ENCODE measurements around the gene PTPRR. TPM values are rescaled to one million over a fixed set of nuclear protein-coding genes. Genes with fewer than 3 reads are reported as not detected.

Gene PTPRR
- total RNA-seq, 4 donors from 2014 or later, result 0.57 to 2.1 (median 0.84) TPM

- WGBS, result 39% methylated on average over 2 of the region's 2 CpGs
- TF ChIP-seq POLR2AphosphoS5 (IDR thresholded peaks at IDR 0.05) (no peak), CTCF (IDR thresholded peaks at IDR 0.05) (no peak), POLR2A (IDR thresholded peaks at IDR 0.05; ENCODE audit: low read depth) (no peak), EP300 (IDR thresholded peaks at IDR 0.05) (no peak)
- Histone ChIP-seq H3K36me3 (no peaks in the 10 kb centered on the region), H3K4me1 (no peaks in the 10 kb centered on the region), H3K4me3 (no peak overlapping the region), H3K27ac (replicated peaks in 1 of 4) (no peak overlapping the region), H3K9me3 (peaks cover 0 to 9% (median 0%) of the 10 kb centered on the region in 4 donors), H3K27me3 (no peaks in the 10 kb centered on the region)
- intact Hi-C loops (cut with DNase I), result no loop called here
- no peak for DNase-seq (ENCODE audit: extremely low spot score)
Observed at GRCh38 chr12:70962226-70962794, 41.8 kb upstream of the PTPRR start.

GRCh38 chr12:70960484-70960883, 39.9 kb upstream of the PTPRR start:
- no peaks in the 10 kb centered on the region for H3K4me1 ChIP-seq
- H3K36me3 ChIP-seq, result no peaks in the 10 kb centered on the region
- H3K4me3 ChIP-seq, result no peak overlapping the region
- DNase-seq (ENCODE audit: extremely low spot score), result no peak
- intact Hi-C loops (cut with DNase I), result no loop called here
- TF ChIP-seq POLR2A (IDR thresholded peaks at IDR 0.05; ENCODE audit: low read depth) (no peak), POLR2AphosphoS5 (IDR thresholded peaks at IDR 0.05) (no peak), CTCF (IDR thresholded peaks at IDR 0.05) (no peak), EP300 (IDR thresholded peaks at IDR 0.05) (no peak)
- 72% methylated on average over 1 of the region's 1 CpG for WGBS
- peaks cover 0 to 9% (median 0%) of the 10 kb centered on the region in 4 donors for H3K9me3 ChIP-seq
- H3K27me3 ChIP-seq, result no peaks in the 10 kb centered on the region
- H3K27ac ChIP-seq (replicated peaks in 1 of 4), result no peak overlapping the region

GRCh38 chr12:70955415-70955814, 34.9 kb upstream of the PTPRR start:
- H3K4me3 ChIP-seq, result no peak overlapping the region
- H3K4me1 ChIP-seq, result no peaks in the 10 kb centered on the region
- no peaks in the 10 kb centered on the region for H3K36me3 ChIP-seq
- H3K27me3 ChIP-seq, result no peaks in the 10 kb centered on the region
- DNase-seq (ENCODE audit: extremely low spot score), result no peak
- 94% methylated on average over 1 of the region's 1 CpG for whole genome bisulfite sequencing
- intact Hi-C loops (cut with DNase I), result no loop called here
- no peak for TF ChIP-seq POLR2AphosphoS5 (IDR thresholded peaks at IDR 0.05)
- no peak for TF ChIP-seq EP300 (IDR thresholded peaks at IDR 0.05)
- no peak for TF ChIP-seq CTCF (IDR thresholded peaks at IDR 0.05)
- TF ChIP-seq POLR2A (IDR thresholded peaks at IDR 0.05; ENCODE audit: low read depth), result no peak
- peaks cover 0 to 9% (median 0%) of the 10 kb centered on the region in 4 donors for H3K9me3 ChIP-seq
- H3K27ac ChIP-seq (replicated peaks in 1 of 4), result no peak overlapping the region

- no peaks in the 10 kb centered on the region for H3K27me3 ChIP-seq
- H3K9me3 ChIP-seq, result no peaks in the 10 kb centered on the region
- no peak overlapping the region for H3K27ac ChIP-seq (replicated peaks in 1 of 4)
- H3K36me3 ChIP-seq, result no peaks in the 10 kb centered on the region
- H3K4me1 ChIP-seq, result no peaks in the 10 kb centered on the region
- intact Hi-C loops (cut with DNase I), result no loop called here
- no peak for DNase-seq (ENCODE audit: extremely low spot score)
- 76% methylated on average over 2 of the region's 2 CpGs for WGBS
- TF ChIP-seq POLR2A (IDR thresholded peaks at IDR 0.05; ENCODE audit: low read depth) (no peak), POLR2AphosphoS5 (IDR thresholded peaks at IDR 0.05) (no peak), EP300 (IDR thresholded peaks at IDR 0.05) (no peak), CTCF (IDR thresholded peaks at IDR 0.05) (no peak)
- no peak overlapping the region for H3K4me3 ChIP-seq
Observed at GRCh38 chr12:70950451-70950850, 29.9 kb upstream of the PTPRR start.

- TF ChIP-seq POLR2A (IDR thresholded peaks at IDR 0.05; ENCODE audit: low read depth) (no peak), CTCF (IDR thresholded peaks at IDR 0.05) (no peak), EP300 (IDR thresholded peaks at IDR 0.05) (no peak), POLR2AphosphoS5 (IDR thresholded peaks at IDR 0.05) (no peak)
- H3K36me3 ChIP-seq, result no peaks in the 10 kb centered on the region
- H3K27me3 ChIP-seq, result no peaks in the 10 kb centered on the region
- H3K4me3 ChIP-seq, result no peak overlapping the region
- no peak overlapping the region for H3K27ac ChIP-seq (replicated peaks in 1 of 4)
- H3K9me3 ChIP-seq, result no peaks in the 10 kb centered on the region
- H3K4me1 ChIP-seq, result no peaks in the 10 kb centered on the region
- intact Hi-C loops (cut with DNase I), result no loop called here
- DNase-seq (ENCODE audit: extremely low spot score), result no peak
Observed at GRCh38 chr12:70948976-70949336, 28.4 kb upstream of the PTPRR start.

Measured in esophagus muscularis mucosa (tissue), 4 donors.